Measurements from ENCODE around the gene FOXF2. TPM values are rescaled to one million over a fixed set of nuclear protein-coding genes. Genes with fewer than 3 reads are reported as not detected.
"Not testable (repeated sequence)": the region's sequence is repeated elsewhere in the genome, so short reads cannot be mapped to it uniquely, and the experiment has no call there.

The FOXF2 gene
- total and polyA plus RNA-seq, 7 donors = 0.07 to 0.54 (median 0.17) TPM

DNA sequence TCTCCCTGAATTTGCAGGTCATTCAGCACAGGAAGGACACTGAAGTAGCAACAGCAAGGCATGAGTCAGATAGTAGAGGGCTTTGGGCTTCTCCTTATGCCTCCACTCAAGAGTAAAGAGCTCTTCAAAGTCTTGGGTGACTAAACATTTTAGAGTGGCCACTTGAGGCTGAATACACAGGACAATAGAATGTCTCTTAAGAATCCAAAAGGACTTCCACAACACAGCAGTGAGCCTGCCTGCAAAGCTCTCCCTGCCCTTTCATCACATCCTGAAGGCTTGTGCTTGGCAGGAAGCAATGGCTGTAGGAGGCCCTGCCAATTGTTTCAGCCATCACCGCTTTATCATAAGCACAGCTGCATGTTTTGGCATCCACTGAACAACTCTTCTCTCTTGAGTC, 40.7 kb upstream of the FOXF2 start:
- intact Hi-C loops (cut with DNase I) = no loop called here
- Histone ChIP-seq H3K4me3 (no peak overlapping the region), H3K9me3 (peaks cover 9% of the 10 kb centered on the region), H3K27me3 (ENCODE audit: insufficient read depth in 3 of 3, low read length in 2 of 3) (peaks cover 0 to 11% (median 0%) of the 10 kb centered on the region in 3 donors), H3K4me1 (no peaks in the 10 kb centered on the region), H3K27ac (no peak overlapping the region), H3K36me3 (ENCODE audit: insufficient read depth in 1 of 2, low read depth in 1 of 2) (no peaks in the 10 kb centered on the region)
- ATAC-seq (peak in 1 of 4 donors; percentile 44), DNase-seq (peak; percentile 28 to 63)
- WGBS, 3 donors = 14 to 22% (median 19%) methylated on average over 1 of the region's 1 CpG
- TF ChIP-seq, protein P1, sequence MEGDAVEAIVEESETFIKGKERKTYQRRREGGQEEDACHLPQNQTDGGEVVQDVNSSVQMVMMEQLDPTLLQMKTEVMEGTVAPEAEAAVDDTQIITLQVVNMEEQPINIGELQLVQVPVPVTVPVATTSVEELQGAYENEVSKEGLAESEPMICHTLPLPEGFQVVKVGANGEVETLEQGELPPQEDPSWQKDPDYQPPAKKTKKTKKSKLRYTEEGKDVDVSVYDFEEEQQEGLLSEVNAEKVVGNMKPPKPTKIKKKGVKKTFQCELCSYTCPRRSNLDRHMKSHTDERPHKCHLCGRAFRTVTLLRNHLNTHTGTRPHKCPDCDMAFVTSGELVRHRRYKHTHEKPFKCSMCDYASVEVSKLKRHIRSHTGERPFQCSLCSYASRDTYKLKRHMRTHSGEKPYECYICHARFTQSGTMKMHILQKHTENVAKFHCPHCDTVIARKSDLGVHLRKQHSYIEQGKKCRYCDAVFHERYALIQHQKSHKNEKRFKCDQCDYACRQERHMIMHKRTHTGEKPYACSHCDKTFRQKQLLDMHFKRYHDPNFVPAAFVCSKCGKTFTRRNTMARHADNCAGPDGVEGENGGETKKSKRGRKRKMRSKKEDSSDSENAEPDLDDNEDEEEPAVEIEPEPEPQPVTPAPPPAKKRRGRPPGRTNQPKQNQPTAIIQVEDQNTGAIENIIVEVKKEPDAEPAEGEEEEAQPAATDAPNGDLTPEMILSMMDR (IDR thresholded peaks at IDR 0.05) = no peak

DNA sequence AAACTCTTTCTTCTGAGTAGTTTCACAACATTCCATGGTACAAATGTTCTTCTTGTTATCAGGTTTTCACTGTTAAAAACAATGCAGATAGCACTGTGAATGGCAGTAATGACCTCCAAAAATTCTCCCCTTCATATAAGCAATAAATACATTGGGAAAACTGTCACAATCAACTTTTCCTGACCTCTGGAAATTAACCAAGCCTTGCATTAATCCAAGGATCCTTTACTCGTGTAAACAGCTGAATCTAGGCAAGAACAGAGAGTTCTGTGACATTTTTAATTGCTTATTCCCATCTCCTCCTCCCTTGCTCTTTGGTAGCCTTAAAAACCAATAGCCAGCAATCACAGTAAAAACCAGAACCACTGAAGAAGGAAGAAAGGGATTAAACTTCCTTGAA, 39.7 kb upstream of the FOXF2 start:
- Histone ChIP-seq H3K36me3 (ENCODE audit: insufficient read depth in 1 of 2, low read depth in 1 of 2) (no peaks in the 10 kb centered on the region), H3K27me3 (ENCODE audit: insufficient read depth in 3 of 3, low read length in 2 of 3) (peaks cover 0 to 11% (median 0%) of the 10 kb centered on the region in 3 donors), H3K9me3 (peaks cover 7% of the 10 kb centered on the region), H3K4me3 (no peak overlapping the region), H3K27ac (no peak overlapping the region), H3K4me1 (no peaks in the 10 kb centered on the region)
- ATAC-seq (no peak), DNase-seq (no peak)
- intact Hi-C loops (cut with DNase I) = no loop called here
- WGBS, 3 donors = 3 to 20% (median 16%) methylated on average over 1 of the region's 1 CpG
- TF ChIP-seq, protein P1 (IDR thresholded peaks at IDR 0.05) = no peak

DNA sequence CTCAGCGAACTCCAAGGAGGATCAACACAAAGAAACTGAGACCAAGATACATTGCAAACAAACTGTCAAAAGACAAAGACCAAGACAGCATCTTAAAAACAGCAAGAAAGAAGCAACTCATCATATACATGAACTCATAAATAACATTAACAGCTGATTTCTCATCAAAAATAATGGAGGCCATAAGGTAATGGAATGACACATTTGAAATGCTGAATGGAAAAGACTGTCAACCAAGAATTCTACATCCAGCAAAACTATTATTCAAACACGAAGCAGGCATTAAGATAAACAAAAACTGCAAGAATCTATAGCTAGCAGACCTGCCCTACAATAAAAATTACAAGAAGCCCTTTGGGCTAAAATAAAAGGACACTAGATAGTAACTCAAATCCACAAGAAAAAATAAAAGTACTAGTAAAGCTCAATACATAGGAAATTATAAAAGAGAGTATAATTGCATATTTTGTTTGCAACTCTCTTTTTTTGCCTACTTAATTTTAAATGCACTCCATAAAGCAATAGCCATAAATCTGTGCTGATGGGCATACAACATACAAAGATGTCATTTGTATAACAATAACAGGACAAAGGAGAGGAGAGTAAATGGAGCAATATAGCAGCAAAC, 37.9 kb upstream of the FOXF2 start:
- no peaks in the 10 kb centered on the region for H3K4me1 ChIP-seq
- no peaks in the 10 kb centered on the region for H3K36me3 ChIP-seq (ENCODE audit: insufficient read depth in 1 of 2, low read depth in 1 of 2)
- DNase-seq (no peak), ATAC-seq (no peak)
- peaks cover 0 to 4% (median 0%) of the 10 kb centered on the region in 3 donors for H3K27me3 ChIP-seq (ENCODE audit: insufficient read depth in 3 of 3, low read length in 2 of 3)
- no peak overlapping the region for H3K27ac ChIP-seq
- H3K9me3 ChIP-seq = peaks cover 7% of the 10 kb centered on the region
- H3K4me3 ChIP-seq = no peak overlapping the region
- TF ChIP-seq, protein P1 (IDR thresholded peaks at IDR 0.05) = no peak
- 75 to 83% (median 82%) methylated on average over 2 of the region's 2 CpGs for WGBS, 3 donors
- intact Hi-C loops (cut with DNase I) = no loop called here

DNA sequence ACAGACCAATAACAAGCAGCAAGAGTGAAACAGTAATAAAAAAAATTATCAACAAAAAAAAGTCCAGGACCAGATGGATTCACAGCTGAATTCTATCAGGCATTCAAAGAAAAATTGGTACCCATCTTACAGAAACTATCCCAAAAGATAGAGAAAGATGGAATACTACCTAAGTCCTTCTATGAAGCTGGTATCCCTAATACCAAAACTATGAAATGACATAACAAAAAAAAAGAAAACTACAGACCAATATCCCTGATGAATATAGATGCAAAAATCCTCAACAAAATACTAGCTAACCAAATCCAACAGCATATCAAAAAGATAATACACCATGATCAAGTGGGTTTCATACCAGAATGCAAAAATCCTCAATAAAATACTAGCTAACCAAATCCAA, 34.3 kb upstream of the FOXF2 start:
- ATAC-seq; DNase-seq; H3K4me3 ChIP-seq; H3K36me3 ChIP-seq (ENCODE audit: insufficient read depth in 1 of 2, low read depth in 1 of 2); H3K27me3 ChIP-seq (ENCODE audit: insufficient read depth in 3 of 3, low read length in 2 of 3); H3K27ac ChIP-seq; intact Hi-C loops (cut with DNase I); H3K4me1 ChIP-seq; H3K9me3 ChIP-seq: not testable (repeated sequence)

DNA sequence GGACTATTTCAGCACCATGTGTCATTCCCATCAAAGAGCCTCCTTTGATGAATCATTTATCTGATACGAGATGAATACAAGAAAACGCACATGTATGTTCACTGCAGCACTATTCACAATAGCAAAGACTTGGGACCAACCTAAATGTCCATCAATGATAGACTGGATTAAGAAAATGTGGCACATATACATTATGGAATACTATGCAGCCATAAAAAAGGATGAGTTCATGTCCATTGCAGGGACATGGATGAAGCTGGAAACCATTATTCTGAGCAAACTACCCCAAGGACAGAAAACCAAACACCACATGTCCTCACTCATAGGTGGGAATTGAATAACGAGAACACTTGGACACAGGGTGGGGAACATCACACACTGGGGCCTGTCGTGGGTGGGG, 27.7 kb upstream of the FOXF2 start:
- H3K9me3 ChIP-seq; H3K27me3 ChIP-seq (ENCODE audit: insufficient read depth in 3 of 3, low read length in 2 of 3); H3K36me3 ChIP-seq (ENCODE audit: insufficient read depth in 1 of 2, low read depth in 1 of 2); H3K4me1 ChIP-seq; DNase-seq; intact Hi-C loops (cut with DNase I); H3K4me3 ChIP-seq; ATAC-seq; H3K27ac ChIP-seq: not testable (repeated sequence)
- WGBS, 3 donors = 86 to 87% (median 87%) methylated on average over 4 of the region's 4 CpGs

DNA sequence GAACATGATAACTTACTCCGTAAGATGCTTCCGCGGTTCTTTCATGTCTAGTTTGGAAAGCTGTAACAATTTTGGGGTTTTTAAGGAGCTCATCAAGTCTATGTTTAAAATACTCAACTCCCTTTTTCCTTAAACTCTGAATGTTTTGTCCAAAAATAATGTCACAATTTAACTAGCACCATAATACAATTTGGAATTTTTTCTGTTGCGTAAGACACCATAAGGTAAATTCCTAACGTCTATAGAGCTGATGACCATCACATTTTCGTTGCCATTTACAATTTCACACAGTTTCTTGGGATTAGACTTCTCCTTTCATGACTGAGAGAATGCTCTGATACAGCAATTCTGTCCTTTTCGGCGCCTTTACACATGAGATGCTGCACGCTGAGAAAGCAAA, 26.7 kb upstream of the FOXF2 start:
- peaks cover 0 to 9% (median 4%) of the 10 kb centered on the region in 3 donors for H3K27me3 ChIP-seq (ENCODE audit: insufficient read depth in 3 of 3, low read length in 2 of 3)
- H3K9me3 ChIP-seq = no peaks in the 10 kb centered on the region
- WGBS, 3 donors = 84 to 89% (median 87%) methylated on average over 9 of the region's 9 CpGs
- no peak overlapping the region for H3K27ac ChIP-seq
- TF ChIP-seq, protein P1 (IDR thresholded peaks at IDR 0.05) = no peak
- H3K4me1 ChIP-seq = no peaks in the 10 kb centered on the region
- DNase-seq (no peak), ATAC-seq (no peak)
- H3K4me3 ChIP-seq = no peak overlapping the region
- intact Hi-C loops (cut with DNase I) = no loop called here
- H3K36me3 ChIP-seq (ENCODE audit: insufficient read depth in 1 of 2, low read depth in 1 of 2) = no peaks in the 10 kb centered on the region
